Measurements from ENCODE around the gene SPEG. TPM values are rescaled to one million over a fixed set of nuclear protein-coding genes. Genes with fewer than 3 reads are reported as not detected.
A peak's percentile ranks its signal among the peaks of the same experiment; 100 is the strongest.

SPEG gene
- total and polyA plus RNA-seq, 2 of the 8 experiments (the other 6 are each of a cell fraction or from before 2014, with no cell fraction given): 19.9 to 32.0 TPM

- TF ChIP-seq EP300 (IDR thresholded peaks at IDR 0.05; ENCODE audit: borderline replicate concordance in 1 of 2, low read depth in 2 of 2, low read length in 2 of 2) (no peak), SRF (IDR thresholded peaks at IDR 0.05; ENCODE audit: low read depth, low read length) (no peak), SP1 (IDR thresholded peaks at IDR 0.05; ENCODE audit: low read depth, low read length) (peak; percentile 53; the same call in 1 of the 2 replicates), CHD7 (IDR thresholded peaks at IDR 0.05; ENCODE audit: insufficient replicate concordance, low read length) (no peak), PHF8 (conservative IDR thresholded peaks at IDR 0.05; ENCODE audit: low read depth, low read length) (peak; percentile 42; the same call in 1 of the 2 replicates), CHD2 (IDR thresholded peaks at IDR 0.05; ENCODE audit: low read length) (0 out of 2 replicates have a peak, but pooled peaks have one; percentile 26), SIN3A (conservative IDR thresholded peaks at IDR 0.05 in 1 of 2, IDR thresholded peaks at IDR 0.05 in 1 of 2; ENCODE audit: low read depth in 1 of 2, low read length in 2 of 2) (peak in 1 of 2 experiments; percentile 72; a peak in 2 of 4 replicates), CBX8 (IDR thresholded peaks at IDR 0.05; ENCODE audit: borderline replicate concordance, low read depth, low read length) (no peak)
Observed at GRCh38 chr2:219475697-219476651, 41.3 kb downstream of the SPEG start (continued).
